Uterus (tissue), 2 donors: ENCODE measurements around the gene SEMA6B.

Experiments used
- POLR2A ChIP-seq, 2 donors: fragments of 450-650 bp; IDR thresholded peaks; one replicate each; pipeline ENCODE4 v1.6.1; 2016; ENCODE audit warnings: antibody characterized with exemption in 2 of 2, mild to moderate bottlenecking in 1 of 2, moderate library complexity in 1 of 2
- TF ChIP-seq, protein P1 (sequence below), 4 experiments: fragments of 200-600 bp in 2 of 4; fragments of 450-650 bp in 2 of 4; sonication (generic) in 2 of 4; IDR thresholded peaks; one replicate each; pipeline ENCODE4 v1.5.1; 2016 to 2019; ENCODE audit warnings: antibody characterized with exemption in 4 of 4, mild to moderate bottlenecking in 2 of 4, moderate library complexity in 1 of 4

DNA sequence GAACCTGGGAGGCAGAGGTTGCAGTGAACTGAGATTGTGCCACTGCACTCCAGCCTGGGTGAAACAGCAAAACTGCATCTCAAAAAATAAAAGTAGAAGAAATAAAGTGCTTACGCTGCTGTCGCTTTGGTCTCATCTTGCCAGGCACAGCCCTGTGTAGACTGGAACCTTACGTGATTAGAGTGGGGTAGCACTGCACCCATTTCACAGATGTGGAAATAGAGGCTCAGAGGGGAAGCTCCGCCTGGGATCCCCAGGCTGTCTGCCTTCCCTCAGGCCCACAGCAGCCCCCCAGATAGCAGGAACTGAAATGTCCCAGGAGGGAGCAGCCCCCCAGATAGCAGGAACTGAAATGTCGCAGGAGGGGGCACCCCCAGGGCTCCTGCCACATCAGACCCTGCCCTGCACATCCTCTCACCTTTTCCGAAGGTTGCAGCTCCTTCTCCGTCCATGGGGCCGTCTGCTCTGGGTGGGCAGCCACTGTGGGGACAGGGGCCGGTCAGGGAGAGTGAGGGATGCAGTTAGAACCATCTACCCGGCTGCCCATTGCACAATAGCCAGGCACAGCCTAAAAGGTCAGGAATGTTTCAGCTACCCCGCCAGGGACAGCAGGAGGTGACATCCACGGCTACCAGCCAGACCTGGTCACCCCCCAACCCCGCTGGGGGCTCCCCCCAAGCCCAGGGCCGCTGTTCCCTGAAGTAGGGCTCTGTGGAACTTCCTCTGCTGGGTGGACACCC, 43.1 kb downstream of the SEMA6B start:
- TF ChIP-seq, protein P1, sequence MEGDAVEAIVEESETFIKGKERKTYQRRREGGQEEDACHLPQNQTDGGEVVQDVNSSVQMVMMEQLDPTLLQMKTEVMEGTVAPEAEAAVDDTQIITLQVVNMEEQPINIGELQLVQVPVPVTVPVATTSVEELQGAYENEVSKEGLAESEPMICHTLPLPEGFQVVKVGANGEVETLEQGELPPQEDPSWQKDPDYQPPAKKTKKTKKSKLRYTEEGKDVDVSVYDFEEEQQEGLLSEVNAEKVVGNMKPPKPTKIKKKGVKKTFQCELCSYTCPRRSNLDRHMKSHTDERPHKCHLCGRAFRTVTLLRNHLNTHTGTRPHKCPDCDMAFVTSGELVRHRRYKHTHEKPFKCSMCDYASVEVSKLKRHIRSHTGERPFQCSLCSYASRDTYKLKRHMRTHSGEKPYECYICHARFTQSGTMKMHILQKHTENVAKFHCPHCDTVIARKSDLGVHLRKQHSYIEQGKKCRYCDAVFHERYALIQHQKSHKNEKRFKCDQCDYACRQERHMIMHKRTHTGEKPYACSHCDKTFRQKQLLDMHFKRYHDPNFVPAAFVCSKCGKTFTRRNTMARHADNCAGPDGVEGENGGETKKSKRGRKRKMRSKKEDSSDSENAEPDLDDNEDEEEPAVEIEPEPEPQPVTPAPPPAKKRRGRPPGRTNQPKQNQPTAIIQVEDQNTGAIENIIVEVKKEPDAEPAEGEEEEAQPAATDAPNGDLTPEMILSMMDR (IDR thresholded peaks at IDR 0.05), result no peak
- TF ChIP-seq POLR2A (IDR thresholded peaks at IDR 0.05), result no peak
